GM12891 (cell line): ENCODE measurements around the gene ACTR6.

Experiments used
- POLR2A ChIP-seq: IDR thresholded peaks from 2 replicates; pipeline ENCODE4 v1.6.1; 2011; ENCODE audit warnings: low read depth, low read length, control low read depth
- POLR2AphosphoS5 ChIP-seq: IDR thresholded peaks from 2 replicates; pipeline ENCODE4 v1.6.1; 2011; ENCODE audit warnings: low read depth, low read length, control low read depth
- POU2F2 ChIP-seq: IDR thresholded peaks from 2 replicates; pipeline ENCODE4 v1.6.1; 2011; ENCODE audit warnings: low read depth, mild to moderate bottlenecking, control low read depth, low read length, moderate library complexity
- SPI1 ChIP-seq: IDR thresholded peaks from 2 replicates; pipeline ENCODE4 v1.6.1; 2011; ENCODE audit warnings: low read depth, low read length, control low read depth
- TAF1 ChIP-seq: IDR thresholded peaks from 2 replicates; pipeline ENCODE4 v1.6.1; 2011; ENCODE audit warnings: low read depth, low read length, control low read depth

DNA sequence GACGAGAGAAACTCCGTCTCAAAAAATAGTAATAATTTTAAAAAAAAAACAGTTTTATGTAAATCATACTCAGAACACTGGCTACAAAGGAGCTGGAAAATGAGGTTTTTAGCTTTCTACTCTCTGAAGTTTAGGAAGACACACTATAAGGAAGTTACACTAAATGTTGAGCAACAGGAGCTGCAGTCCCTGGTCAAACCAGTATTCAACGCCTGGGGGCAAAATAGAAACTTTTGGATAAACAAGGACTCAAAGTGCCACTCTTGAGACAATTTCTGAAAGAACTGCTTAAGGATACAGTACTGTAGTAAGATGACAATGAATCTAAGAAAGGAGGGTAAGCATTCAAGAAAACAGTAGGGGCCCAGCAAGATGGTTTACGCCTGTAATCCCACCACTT lies 29.3 kb downstream of the ACTR6 start:
- TF ChIP-seq POLR2A (no peak), POU2F2 (no peak), POLR2AphosphoS5 (no peak), TAF1 (no peak), SPI1 (no peak)
